Tibial artery (tissue), 4 donors: Measurements from ENCODE around the gene TMEM92.

Source experiments
- DNase-seq, 2 donors: peaks; one replicate each; pipeline ENCODE4 v3.0.0-alpha.2; 2019
- H3K27ac ChIP-seq, 2 donors: fragments of 200-600 bp; sonication (generic) in 1 of 2; 1 replicate in 1 of 2; 2 replicates in 1 of 2; pipeline ENCODE4 v1.5.1; 2018 to 2019; ENCODE audit warnings: mild to moderate bottlenecking in 1 of 2
- H3K27me3 ChIP-seq, 2 donors: fragments of 200-600 bp; sonication (generic) in 1 of 2; one replicate each; pipeline versions ENCODE4 v1.5.1 to v1.6.0; 2016 to 2019
- H3K36me3 ChIP-seq, 3 donors: fragments of 200-600 bp; sonication (generic) in 2 of 3; one replicate each; pipeline ENCODE4 v1.5.1; 2016 to 2019; ENCODE audit warnings: mild to moderate bottlenecking in 2 of 3
- H3K4me1 ChIP-seq, 4 donors: fragments of 200-600 bp; sonication (generic) in 2 of 4; 1 replicate in 3 of 4; 2 replicates in 1 of 4; pipeline ENCODE4 v1.5.1; 2016 to 2019
- H3K4me3 ChIP-seq, 2 donors: fragments of 200-600 bp; sonication (generic) in 1 of 2; 1 replicate in 1 of 2; 2 replicates in 1 of 2; pipeline ENCODE4 v1.5.1; 2018 to 2019; ENCODE audit warnings: mild to moderate bottlenecking in 2 of 2
- H3K9me3 ChIP-seq, 3 donors: fragments of 200-600 bp; sonication (generic) in 1 of 3; one replicate each; pipeline ENCODE4 v1.5.1; 2016 to 2019
- intact Hi-C: fragments of 100-400 bp; cut with DNase I; formaldehyde crosslinking; loops from one replicate; pipeline ENCODE4 v1.15.0; 2023; ENCODE audit warnings: low total_unique reads
- TF ChIP-seq, protein P1 (sequence below), 2 experiments: fragments of 200-600 bp in 1 of 2; fragments of 450-650 bp in 1 of 2; IDR thresholded peaks; one replicate each; pipeline ENCODE4 v1.5.1; 2017 to 2019; ENCODE audit warnings: antibody characterized with exemption in 2 of 2, mild to moderate bottlenecking in 1 of 2, moderate library complexity in 1 of 2

Gene TMEM92

DNA sequence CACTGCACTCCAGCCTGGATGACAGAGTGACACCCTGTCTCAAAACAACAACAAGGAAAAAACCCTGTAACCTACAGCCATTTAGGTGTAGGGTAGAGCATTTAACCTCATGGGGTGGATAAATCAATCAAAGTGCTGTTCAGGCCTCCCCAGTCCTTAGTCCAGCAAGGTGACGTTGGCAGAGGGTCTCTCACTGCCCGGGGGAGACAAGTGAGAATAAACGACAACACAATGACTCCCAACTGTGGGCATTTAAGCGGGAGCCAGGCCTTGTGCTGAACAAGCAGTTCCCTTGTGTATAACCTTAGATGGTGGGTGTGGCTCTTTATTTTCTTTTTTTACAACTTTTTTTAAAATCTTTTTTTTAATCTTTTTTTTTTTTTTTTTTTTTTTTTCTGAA, 29.3 kb downstream of the TMEM92 start:
- TF ChIP-seq, protein P1, sequence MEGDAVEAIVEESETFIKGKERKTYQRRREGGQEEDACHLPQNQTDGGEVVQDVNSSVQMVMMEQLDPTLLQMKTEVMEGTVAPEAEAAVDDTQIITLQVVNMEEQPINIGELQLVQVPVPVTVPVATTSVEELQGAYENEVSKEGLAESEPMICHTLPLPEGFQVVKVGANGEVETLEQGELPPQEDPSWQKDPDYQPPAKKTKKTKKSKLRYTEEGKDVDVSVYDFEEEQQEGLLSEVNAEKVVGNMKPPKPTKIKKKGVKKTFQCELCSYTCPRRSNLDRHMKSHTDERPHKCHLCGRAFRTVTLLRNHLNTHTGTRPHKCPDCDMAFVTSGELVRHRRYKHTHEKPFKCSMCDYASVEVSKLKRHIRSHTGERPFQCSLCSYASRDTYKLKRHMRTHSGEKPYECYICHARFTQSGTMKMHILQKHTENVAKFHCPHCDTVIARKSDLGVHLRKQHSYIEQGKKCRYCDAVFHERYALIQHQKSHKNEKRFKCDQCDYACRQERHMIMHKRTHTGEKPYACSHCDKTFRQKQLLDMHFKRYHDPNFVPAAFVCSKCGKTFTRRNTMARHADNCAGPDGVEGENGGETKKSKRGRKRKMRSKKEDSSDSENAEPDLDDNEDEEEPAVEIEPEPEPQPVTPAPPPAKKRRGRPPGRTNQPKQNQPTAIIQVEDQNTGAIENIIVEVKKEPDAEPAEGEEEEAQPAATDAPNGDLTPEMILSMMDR (IDR thresholded peaks at IDR 0.05) = no peak
- Histone ChIP-seq H3K27ac (no peak overlapping the region), H3K9me3 (no peaks in the 10 kb centered on the region), H3K4me3 (no peak overlapping the region), H3K36me3 (no peaks in the 10 kb centered on the region), H3K4me1 (peaks cover 0 to 17% (median 12%) of the 10 kb centered on the region in 4 donors), H3K27me3 (no peaks in the 10 kb centered on the region)
- DNase-seq = no peak
- intact Hi-C loops = loop anchor here (10.0 kb wide), 1 partner anchor 279 kb away; no protein-coding TSS in a partner anchor

DNA sequence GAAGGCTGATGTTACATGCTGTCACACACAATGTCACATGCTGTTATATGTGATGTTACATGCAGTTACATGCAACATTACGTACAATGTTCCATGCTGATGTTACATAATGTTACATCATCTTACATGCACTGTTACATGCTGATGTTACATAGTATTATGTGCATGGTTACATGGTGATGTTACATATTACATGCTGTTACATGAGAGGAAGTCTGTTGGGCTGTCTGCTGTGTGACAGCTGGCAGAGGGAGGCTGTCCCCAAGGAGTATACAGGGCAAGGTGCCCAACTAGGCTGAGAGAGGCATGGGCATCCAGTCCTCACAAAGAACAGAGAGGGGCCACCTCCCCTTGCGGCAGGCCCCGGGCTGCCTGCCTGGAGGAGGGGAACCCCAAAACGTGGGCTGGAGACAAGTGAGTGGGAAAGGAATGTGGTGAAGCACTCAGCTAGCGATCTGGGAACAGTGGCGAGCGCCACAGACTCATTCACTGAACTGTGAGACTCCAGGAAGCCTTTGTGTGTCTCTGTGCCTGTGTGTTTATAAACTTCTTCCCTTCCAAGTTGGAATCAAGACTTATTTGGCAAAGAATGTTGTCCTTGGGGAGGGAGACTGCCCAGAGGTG, 30.6 kb downstream of the TMEM92 start:
- Histone ChIP-seq H3K27ac (peak overlapping the region; percentile 21 to 36), H3K9me3 (no peaks in the 10 kb centered on the region), H3K36me3 (no peaks in the 10 kb centered on the region), H3K4me1 (peaks cover 0 to 17% (median 12%) of the 10 kb centered on the region in 4 donors), H3K27me3 (peaks cover 0 to under 1% of the 10 kb centered on the region in 2 donors), H3K4me3 (no peak overlapping the region)
- intact Hi-C loops = loop anchor here (10.0 kb wide), 1 partner anchor 280 kb away; no protein-coding TSS in a partner anchor
- DNase-seq = no peak
- TF ChIP-seq, protein P1 (IDR thresholded peaks at IDR 0.05) = no peak

DNA sequence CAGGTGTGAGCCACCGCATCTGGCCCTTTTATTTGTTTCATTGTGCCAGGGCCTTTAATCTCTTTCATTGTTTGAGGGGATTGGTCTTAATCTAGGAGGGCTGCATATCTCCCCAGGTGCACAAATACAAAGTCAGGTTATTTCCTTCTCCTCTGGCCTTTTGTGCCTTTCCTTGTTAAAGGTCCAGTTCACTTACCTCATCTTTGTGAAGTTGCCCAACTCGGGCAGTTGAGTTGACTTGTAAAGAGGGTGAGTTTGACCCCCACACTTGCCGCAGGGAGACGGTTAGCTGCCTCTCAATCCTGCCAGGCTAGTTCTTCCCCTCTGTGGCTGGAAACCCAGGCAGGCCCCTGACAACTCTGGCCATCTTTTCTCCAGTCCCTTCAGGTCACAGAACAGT, 33.4 kb downstream of the TMEM92 start:
- no peak overlapping the region for H3K27ac ChIP-seq
- H3K36me3 ChIP-seq = no peaks in the 10 kb centered on the region
- DNase-seq = no peak
- no peak overlapping the region for H3K4me3 ChIP-seq
- no peaks in the 10 kb centered on the region for H3K9me3 ChIP-seq
- H3K27me3 ChIP-seq = peaks cover 0 to 15% of the 10 kb centered on the region in 2 donors
- intact Hi-C loops = loop anchor here (10.0 kb wide), 1 partner anchor 283 kb away; no protein-coding TSS in a partner anchor
- H3K4me1 ChIP-seq = peaks cover 0 to 17% (median 12%) of the 10 kb centered on the region in 4 donors
- TF ChIP-seq, protein P1 (IDR thresholded peaks at IDR 0.05) = no peak

DNA sequence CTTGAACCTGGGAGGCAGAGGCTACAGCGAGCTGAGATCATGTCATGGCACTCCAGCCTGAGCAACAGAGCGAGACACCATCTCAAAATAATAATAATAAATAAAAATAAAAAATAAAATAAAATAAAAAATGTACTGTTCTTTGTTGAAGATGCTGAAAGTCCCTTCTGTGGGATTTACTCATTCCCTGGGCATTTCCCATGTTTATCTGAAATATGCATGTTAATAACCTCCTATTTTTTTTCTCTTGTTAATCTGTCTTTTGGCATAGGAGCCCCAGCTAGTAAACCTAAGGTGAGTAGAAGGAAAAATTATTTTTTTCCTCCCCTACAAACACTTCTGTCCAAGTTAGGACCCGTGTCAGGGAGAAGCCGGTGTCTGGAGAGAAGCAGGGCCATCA, 34.4 kb downstream of the TMEM92 start:
- H3K9me3 ChIP-seq = no peaks in the 10 kb centered on the region
- H3K27me3 ChIP-seq = peaks cover 0 to 19% of the 10 kb centered on the region in 2 donors
- H3K36me3 ChIP-seq = no peaks in the 10 kb centered on the region
- TF ChIP-seq, protein P1 (IDR thresholded peaks at IDR 0.05) = no peak
- no peak overlapping the region for H3K4me3 ChIP-seq
- no peak for DNase-seq
- intact Hi-C loops = loop anchor here (10.0 kb wide), 1 partner anchor 284 kb away; no protein-coding TSS in a partner anchor
- H3K4me1 ChIP-seq = peaks cover 0 to 17% (median 12%) of the 10 kb centered on the region in 4 donors
- no peak overlapping the region for H3K27ac ChIP-seq

DNA sequence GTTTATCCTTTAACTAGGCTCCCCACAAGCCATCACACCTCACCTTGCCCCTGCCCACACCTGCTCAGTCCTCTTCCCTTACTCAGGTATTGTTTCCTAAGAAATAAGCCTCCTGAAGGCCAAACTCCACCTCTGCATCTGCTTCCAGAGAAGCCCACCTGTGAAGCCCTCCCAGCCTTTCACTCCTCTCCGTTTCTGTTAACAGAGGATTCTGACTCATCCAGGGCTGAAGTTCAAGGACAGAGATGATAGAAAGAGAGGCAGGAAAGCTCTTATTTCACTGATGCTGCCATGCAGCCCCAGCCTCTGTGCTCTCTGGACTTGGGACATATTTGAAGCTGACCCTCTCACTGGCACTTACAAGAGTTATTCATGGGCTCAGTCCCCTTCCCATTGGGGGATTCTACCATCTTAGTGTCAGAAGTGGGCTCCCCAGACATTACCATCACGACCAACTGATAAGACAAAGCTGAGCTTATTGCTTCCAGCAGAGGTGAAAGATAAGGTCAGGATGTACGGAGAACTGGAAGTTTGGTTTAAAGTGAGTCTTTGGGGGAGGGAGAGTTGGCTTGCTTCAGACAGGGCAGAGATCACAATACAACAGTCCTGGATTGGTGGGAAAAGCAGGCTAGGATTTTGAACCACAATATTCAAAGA, 36.3 kb downstream of the TMEM92 start:
- intact Hi-C loops = no loop called here
- no peak overlapping the region for H3K27ac ChIP-seq
- H3K4me1 ChIP-seq = peaks cover 0 to 2% (median under 1%) of the 10 kb centered on the region in 4 donors
- H3K9me3 ChIP-seq = no peaks in the 10 kb centered on the region
- DNase-seq = no peak
- H3K4me3 ChIP-seq = no peak overlapping the region
- peaks cover 0 to 19% of the 10 kb centered on the region in 2 donors for H3K27me3 ChIP-seq
- no peaks in the 10 kb centered on the region for H3K36me3 ChIP-seq
- TF ChIP-seq, protein P1 (IDR thresholded peaks at IDR 0.05) = no peak
